SK-N-SH (cell line): Measurements from ENCODE around the gene ARHGEF10L. TPM values are rescaled to one million over a fixed set of nuclear protein-coding genes. Genes with fewer than 3 reads are reported as not detected.

Experiments used
- CTCF ChIA-PET: fragments of 300-600, 350-600 bp; formaldehyde crosslinking; extraction: SDS; loops from one replicate; lab custom pipeline; 2021; lab: Yijun Ruan, JAX
- POLR2A ChIA-PET: fragments of 350-600 bp; sonication (Branson Sonifier 250); formaldehyde crosslinking; extraction: SDS; loops from one replicate; lab custom pipeline; 2020; ENCODE audit warnings: antibody characterized with exemption, inconsistent platforms; lab: Yijun Ruan, JAX
- DNase-seq: peaks from one replicate; pipeline ENCODE4 v3.0.0; 2012
- H2AFZ ChIP-seq: fragments of 200-600 bp; sonication (generic); 2 replicates; pipeline ENCODE4 v1.8.1; 2016; ENCODE audit warnings: antibody characterized with exemption, mild to moderate bottlenecking, low read depth
- H3F3A ChIP-seq: fragments of 200-600 bp; sonication (generic); replicated peaks from 2 replicates; pipeline ENCODE3; 2016; ENCODE audit warnings: antibody characterized with exemption, mild to moderate bottlenecking; ENCODE audit not compliant: insufficient read depth
- H3K27ac ChIP-seq, 2 experiments: fragments of 200-500 bp in 1 of 2; fragments of 200-600 bp in 1 of 2; sonication (Bioruptor generic) in 1 of 2; sonication (generic), shearing (Covaris generic) in 1 of 2; 2 replicates each; pipeline versions ENCODE4 v1.5.1 to v1.6.1; 2014 to 2016; ENCODE audit warnings: low read depth in 2 of 2, inconsistent platforms in 1 of 2, low read length in 1 of 2, mild to moderate bottlenecking in 1 of 2, mixed read lengths in 1 of 2
- H3K27me3 ChIP-seq: fragments of 200-600 bp; sonication (generic), shearing (Covaris generic); 2 replicates; pipeline ENCODE4 v1.6.1; 2016; ENCODE audit warnings: mixed run types; ENCODE audit not compliant: insufficient read depth
- H3K36me3 ChIP-seq, 2 experiments: fragments of 200-500 bp in 1 of 2; fragments of 200-600 bp in 1 of 2; sonication (Bioruptor generic) in 1 of 2; sonication (generic) in 1 of 2; replicated peaks in 1 of 2; 2 replicates each; pipeline versions ENCODE3 to v1.5.1; 2014 to 2016; ENCODE audit warnings: low read length in 1 of 2, mild to moderate bottlenecking in 1 of 2; ENCODE audit not compliant: insufficient read depth in 2 of 2, control insufficient read depth in 1 of 2
- H3K4me1 ChIP-seq, 2 experiments: fragments of 200-500 bp in 1 of 2; fragments of 200-600 bp in 1 of 2; sonication (Bioruptor generic) in 1 of 2; sonication (generic), shearing (Covaris generic) in 1 of 2; 2 replicates each; pipeline versions ENCODE4 v1.5.1 to v1.6.1; 2014 to 2016; ENCODE audit warnings: low read depth in 1 of 2, low read length in 1 of 2, mixed run types in 1 of 2; ENCODE audit not compliant: insufficient read depth in 2 of 2, control insufficient read depth in 1 of 2
- H3K4me2 ChIP-seq: fragments of 200-600 bp; sonication (generic), shearing (Covaris generic); 2 replicates; pipeline ENCODE4 v1.6.1; 2017; ENCODE audit warnings: mixed run types
- H3K4me3 ChIP-seq, 2 experiments: fragments of 200-500 bp in 1 of 2; fragments of 200-600 bp in 1 of 2; sonication (Bioruptor generic) in 1 of 2; sonication (generic), shearing (Covaris generic) in 1 of 2; 2 replicates each; pipeline versions ENCODE4 v1.5.1 to v1.8.1; 2014 to 2016; ENCODE audit warnings: low read depth in 2 of 2, inconsistent platforms in 1 of 2, low read length in 1 of 2, mild to moderate bottlenecking in 1 of 2, mixed read lengths in 1 of 2, moderate library complexity in 1 of 2
- H3K79me2 ChIP-seq: fragments of 200-600 bp; sonication (generic); 2 replicates; pipeline ENCODE4 v1.8.1; 2017; ENCODE audit warnings: mild to moderate bottlenecking; ENCODE audit not compliant: insufficient read depth
- H3K9ac ChIP-seq: fragments of 200-600 bp; sonication (generic); 2 replicates; pipeline ENCODE4 v1.6.1; 2017; ENCODE audit warnings: mixed run types
- H3K9me2 ChIP-seq: fragments of 200-600 bp; sonication (generic); 2 replicates; pipeline ENCODE4 v1.6.1; 2017; ENCODE audit warnings: mixed run types
- H3K9me3 ChIP-seq: fragments of 200-600 bp; sonication (generic); 2 replicates; pipeline ENCODE4 v1.6.1; 2017; ENCODE audit warnings: mixed run types, mild to moderate bottlenecking, moderate library complexity
- H4K20me1 ChIP-seq: fragments of 200-600 bp; sonication (generic); 2 replicates; pipeline ENCODE4 v1.6.1; 2017; ENCODE audit warnings: mild to moderate bottlenecking, mixed run types; ENCODE audit not compliant: insufficient read depth
- CHD2 ChIP-seq: fragments of 150-350 bp; IDR thresholded peaks from 2 replicates; pipeline ENCODE4 v1.6.1; 2018; ENCODE audit warnings: low read length; ENCODE audit not compliant: partially characterized antibody
- FOXM1 ChIP-seq: IDR thresholded peaks from 2 replicates; pipeline ENCODE4 v1.4.0; 2012; ENCODE audit warnings: low read depth, mild to moderate bottlenecking
- GATA2 ChIP-seq: sonication (generic); formaldehyde crosslinking; IDR thresholded peaks from 2 replicates; pipeline ENCODE4 v1.5.0; 2020; ENCODE audit warnings: mild to moderate bottlenecking, missing genetic modification reagents
- MXI1 ChIP-seq: IDR thresholded peaks from 2 replicates; pipeline ENCODE4 v1.6.1; 2012; ENCODE audit warnings: mild to moderate bottlenecking, low read depth, low read length, improper control_type of control experiment
- YY1 ChIP-seq: IDR thresholded peaks from 2 replicates; pipeline ENCODE4 v1.4.0; 2012; ENCODE audit warnings: low read depth, mild to moderate bottlenecking
- WGBS: methylation state at CpG from one replicate; pipeline ENCODE4 v1.1.6; 2017; ENCODE audit warnings: low lambda C conversion rate; 5-methylcytosine and 5-hydroxymethylcytosine counted together
- polyA plus RNA-seq, 3 experiments: library from polyadenylated mRNA; depleted of rRNA; stranded (reverse); fragments of >200 nt; gene quantifications; 2 replicates each; pipeline ENCODE4 v1.2.3, GENCODE V29; 2012
- TF ChIP-seq, protein P1 (sequence below): IDR thresholded peaks from 2 replicates; pipeline ENCODE4 v1.6.1; 2012; ENCODE audit warnings: mild to moderate bottlenecking, low read depth, low read length, moderate library complexity
- TF ChIP-seq, protein P2 (sequence below): IDR thresholded peaks from 2 replicates; pipeline ENCODE4 v1.4.0; 2012; ENCODE audit warnings: low read depth
- TF ChIP-seq, protein P3 (sequence below): fragments of 150-350 bp; IDR thresholded peaks from 2 replicates; pipeline ENCODE4 v1.6.1; 2016; ENCODE audit warnings: mild to moderate bottlenecking, low read depth, low read length

The ARHGEF10L gene
- polyA plus RNA-seq, 1 of the 3 experiments (the other 2 are of a cell fraction) = 12.5 TPM

DNA sequence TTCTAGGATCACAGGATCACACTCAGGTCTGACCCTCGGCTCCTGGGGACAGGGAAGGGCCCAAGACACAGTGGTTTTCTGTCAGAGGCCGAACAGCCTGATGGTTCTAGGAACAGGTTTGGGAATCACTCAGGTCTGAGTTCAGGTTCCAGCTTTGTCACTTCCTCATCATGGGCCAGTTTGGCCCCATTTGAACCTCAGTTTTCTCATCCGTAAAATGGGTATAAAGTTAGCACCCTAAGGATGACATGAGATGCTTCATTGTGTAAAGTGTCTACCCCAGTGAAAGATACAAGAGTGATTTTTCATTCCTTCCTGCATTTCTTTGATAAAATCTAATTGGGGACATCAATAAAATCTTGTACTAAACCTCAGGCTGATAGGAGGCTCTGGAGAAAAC is 204.4 kb downstream of the ARHGEF10L start:
- Histone ChIP-seq H3K4me2 (no peak overlapping the region), H3K27me3 (no peaks in the 10 kb centered on the region), H3K4me3 (no peak overlapping the region), H2AFZ (no peak overlapping the region), H3F3A (no peaks in the 10 kb centered on the region), H4K20me1 (no peaks in the 10 kb centered on the region), H3K36me3 (no peaks in the 10 kb centered on the region), H3K9me3 (no peaks in the 10 kb centered on the region), H3K9ac (no peak overlapping the region), H3K79me2 (no peaks in the 10 kb centered on the region), H3K4me1 (peaks cover 0 to 21% of the 10 kb centered on the region in 2 experiments; a peak in 1 of 4 replicates), H3K27ac (no peak overlapping the region), H3K9me2 (no peaks in the 10 kb centered on the region)
- ChIA-PET POLR2A (no interaction called here), CTCF (interaction anchor here (0.6 to 1.9 kb wide), 6 partner anchors 13 to 1257 kb away, joined by 3 to 8 read pairs (median 3); no protein-coding TSS in a partner anchor)
- no peak for DNase-seq
- 71% methylated on average over 3 of the region's 3 CpGs for WGBS
- TF ChIP-seq, protein P1, sequence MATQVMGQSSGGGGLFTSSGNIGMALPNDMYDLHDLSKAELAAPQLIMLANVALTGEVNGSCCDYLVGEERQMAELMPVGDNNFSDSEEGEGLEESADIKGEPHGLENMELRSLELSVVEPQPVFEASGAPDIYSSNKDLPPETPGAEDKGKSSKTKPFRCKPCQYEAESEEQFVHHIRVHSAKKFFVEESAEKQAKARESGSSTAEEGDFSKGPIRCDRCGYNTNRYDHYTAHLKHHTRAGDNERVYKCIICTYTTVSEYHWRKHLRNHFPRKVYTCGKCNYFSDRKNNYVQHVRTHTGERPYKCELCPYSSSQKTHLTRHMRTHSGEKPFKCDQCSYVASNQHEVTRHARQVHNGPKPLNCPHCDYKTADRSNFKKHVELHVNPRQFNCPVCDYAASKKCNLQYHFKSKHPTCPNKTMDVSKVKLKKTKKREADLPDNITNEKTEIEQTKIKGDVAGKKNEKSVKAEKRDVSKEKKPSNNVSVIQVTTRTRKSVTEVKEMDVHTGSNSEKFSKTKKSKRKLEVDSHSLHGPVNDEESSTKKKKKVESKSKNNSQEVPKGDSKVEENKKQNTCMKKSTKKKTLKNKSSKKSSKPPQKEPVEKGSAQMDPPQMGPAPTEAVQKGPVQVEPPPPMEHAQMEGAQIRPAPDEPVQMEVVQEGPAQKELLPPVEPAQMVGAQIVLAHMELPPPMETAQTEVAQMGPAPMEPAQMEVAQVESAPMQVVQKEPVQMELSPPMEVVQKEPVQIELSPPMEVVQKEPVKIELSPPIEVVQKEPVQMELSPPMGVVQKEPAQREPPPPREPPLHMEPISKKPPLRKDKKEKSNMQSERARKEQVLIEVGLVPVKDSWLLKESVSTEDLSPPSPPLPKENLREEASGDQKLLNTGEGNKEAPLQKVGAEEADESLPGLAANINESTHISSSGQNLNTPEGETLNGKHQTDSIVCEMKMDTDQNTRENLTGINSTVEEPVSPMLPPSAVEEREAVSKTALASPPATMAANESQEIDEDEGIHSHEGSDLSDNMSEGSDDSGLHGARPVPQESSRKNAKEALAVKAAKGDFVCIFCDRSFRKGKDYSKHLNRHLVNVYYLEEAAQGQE = no peak
- TF ChIP-seq MXI1 (no peak), YY1 (no peak)
- TF ChIP-seq, all 33 proteins: peak for 0

DNA sequence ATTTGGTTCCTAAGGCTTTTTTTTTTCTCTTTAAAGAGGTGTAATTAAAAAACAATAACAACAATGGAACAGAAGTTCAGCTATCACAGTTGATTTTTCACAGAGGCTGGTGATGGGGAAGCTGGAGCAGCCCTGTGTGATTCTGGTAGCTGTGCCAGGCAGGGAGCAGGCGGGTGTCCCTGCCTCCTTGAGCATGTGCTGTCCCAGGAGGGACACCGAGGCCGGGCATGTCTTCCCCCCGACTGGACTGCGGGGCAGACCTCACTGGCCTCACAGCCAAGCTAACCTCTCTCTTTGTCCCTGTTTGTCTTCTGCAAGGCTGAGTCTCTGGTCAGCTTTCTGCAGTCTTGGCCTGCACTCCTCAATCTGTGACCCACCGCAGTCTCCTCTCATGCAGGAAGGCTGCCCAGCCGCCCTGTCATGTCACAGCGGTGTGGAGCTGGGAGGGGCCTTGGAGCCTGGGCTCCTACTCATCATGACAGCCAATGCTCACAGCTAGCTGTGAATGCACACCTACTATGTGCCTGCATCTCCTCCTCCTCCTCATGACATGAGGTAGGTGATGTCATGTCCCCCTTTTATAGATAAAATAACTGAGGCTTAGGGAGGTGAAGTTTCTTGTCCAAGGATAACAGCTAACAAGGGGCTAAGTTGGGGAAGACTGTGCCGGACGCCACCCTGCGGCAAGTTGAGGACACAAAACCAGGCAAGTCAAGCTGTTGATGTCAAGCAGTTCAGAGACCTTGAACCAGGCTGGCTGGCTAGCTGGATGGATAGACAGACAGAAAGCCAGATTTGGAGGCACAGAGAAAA is 205.4 kb downstream of the ARHGEF10L start:
- Histone ChIP-seq H4K20me1 (no peaks in the 10 kb centered on the region), H3K79me2 (no peaks in the 10 kb centered on the region), H3F3A (no peaks in the 10 kb centered on the region), H2AFZ (no peak overlapping the region), H3K36me3 (no peaks in the 10 kb centered on the region), H3K27me3 (no peaks in the 10 kb centered on the region), H3K9me2 (no peaks in the 10 kb centered on the region), H3K9me3 (no peaks in the 10 kb centered on the region), H3K9ac (no peak overlapping the region), H3K4me3 (no peak overlapping the region), H3K27ac (no peak overlapping the region), H3K4me2 (no peak overlapping the region), H3K4me1 (peaks cover 0 to 21% of the 10 kb centered on the region in 2 experiments; a peak in 1 of 4 replicates)
- POLR2A ChIA-PET = interaction anchor here (1.0 kb wide), 1 partner anchor 136 kb away, joined by 3 read pairs; no protein-coding TSS in a partner anchor
- no peak for DNase-seq
- 83% methylated on average over 7 of the region's 11 CpGs for WGBS
- TF ChIP-seq FOXM1 = no peak
- TF ChIP-seq, protein P1 = no peak
- TF ChIP-seq, protein P2, sequence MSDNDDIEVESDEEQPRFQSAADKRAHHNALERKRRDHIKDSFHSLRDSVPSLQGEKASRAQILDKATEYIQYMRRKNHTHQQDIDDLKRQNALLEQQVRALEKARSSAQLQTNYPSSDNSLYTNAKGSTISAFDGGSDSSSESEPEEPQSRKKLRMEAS = no peak
- no peak for TF ChIP-seq GATA2
- TF ChIP-seq, protein P3, sequence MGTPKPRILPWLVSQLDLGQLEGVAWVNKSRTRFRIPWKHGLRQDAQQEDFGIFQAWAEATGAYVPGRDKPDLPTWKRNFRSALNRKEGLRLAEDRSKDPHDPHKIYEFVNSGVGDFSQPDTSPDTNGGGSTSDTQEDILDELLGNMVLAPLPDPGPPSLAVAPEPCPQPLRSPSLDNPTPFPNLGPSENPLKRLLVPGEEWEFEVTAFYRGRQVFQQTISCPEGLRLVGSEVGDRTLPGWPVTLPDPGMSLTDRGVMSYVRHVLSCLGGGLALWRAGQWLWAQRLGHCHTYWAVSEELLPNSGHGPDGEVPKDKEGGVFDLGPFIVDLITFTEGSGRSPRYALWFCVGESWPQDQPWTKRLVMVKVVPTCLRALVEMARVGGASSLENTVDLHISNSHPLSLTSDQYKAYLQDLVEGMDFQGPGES = no peak
- no peak for TF ChIP-seq YY1
- TF ChIP-seq CHD2 = no peak
- CTCF ChIA-PET = interaction anchor here (0.6 to 1.9 kb wide), 7 partner anchors 11 to 179 kb away, joined by 3 to 8 read pairs (median 3); partner anchors contain the start of gene ACTL8
